GM10847 (cell line): ENCODE results near the gene AP3S1.

Source experiments
- POLR2A ChIP-seq: IDR thresholded peaks from 2 replicates; pipeline ENCODE4 v1.6.1; 2011; ENCODE audit not compliant: insufficient read length; ENCODE audit errors: extremely low read depth

Gene AP3S1

DNA sequence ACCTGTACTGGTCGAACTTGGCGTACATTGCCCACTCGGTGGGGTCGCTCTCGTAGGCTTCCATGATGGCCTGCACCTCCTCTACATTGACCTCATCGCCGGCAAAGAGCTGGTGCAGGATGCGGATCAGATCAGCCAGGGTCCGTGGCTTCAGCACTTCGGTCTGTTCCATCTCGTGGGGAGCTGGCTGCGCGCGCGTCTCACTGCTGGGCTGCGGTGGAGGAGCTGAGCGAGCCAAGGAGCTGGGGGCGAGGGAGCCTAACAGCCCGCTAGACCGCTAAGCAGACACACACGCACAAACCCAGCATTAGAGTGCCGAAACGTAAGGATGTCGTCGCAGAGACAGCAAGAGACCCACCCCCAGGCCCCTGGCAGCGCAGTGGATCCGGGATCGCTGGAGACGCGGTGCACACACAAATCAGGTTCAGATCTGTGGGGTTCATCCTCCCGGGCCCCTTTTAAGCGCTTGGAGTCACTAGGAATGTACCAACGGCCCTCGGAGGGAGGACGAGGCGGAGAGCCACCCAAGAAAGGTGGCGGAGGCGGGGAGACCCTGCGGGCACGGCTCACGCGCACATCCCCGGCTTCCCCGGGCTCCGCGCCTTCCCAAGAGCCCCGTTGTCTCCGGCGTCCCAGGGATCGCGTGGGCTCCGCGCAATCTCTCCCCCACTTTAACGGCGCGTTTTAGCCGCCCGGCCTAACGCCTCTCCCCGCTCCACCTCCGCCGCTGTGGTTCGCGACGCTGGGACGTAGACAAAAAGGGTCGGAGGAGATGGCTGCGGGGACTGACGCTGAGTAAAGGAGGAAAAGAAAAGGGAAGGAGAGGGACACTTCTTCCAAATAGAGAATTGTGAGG lies 25.3 kb upstream of the AP3S1 start, which contains the start of gene CDO1:
TSS of gene CDO1 (minus strand) at position 434 of the 856 bp plus-strand sequence. CDS start at position 172, 262 bp downstream.
- TF ChIP-seq POLR2A, result no peak

- TF ChIP-seq POLR2A, result no peak
Observed at GRCh38 chr5:115817386-115817785, 24.3 kb upstream of the AP3S1 start.

- TF ChIP-seq POLR2A, result no peak
Observed at GRCh38 chr5:115818821-115819220, 22.9 kb upstream of the AP3S1 start.

DNA sequence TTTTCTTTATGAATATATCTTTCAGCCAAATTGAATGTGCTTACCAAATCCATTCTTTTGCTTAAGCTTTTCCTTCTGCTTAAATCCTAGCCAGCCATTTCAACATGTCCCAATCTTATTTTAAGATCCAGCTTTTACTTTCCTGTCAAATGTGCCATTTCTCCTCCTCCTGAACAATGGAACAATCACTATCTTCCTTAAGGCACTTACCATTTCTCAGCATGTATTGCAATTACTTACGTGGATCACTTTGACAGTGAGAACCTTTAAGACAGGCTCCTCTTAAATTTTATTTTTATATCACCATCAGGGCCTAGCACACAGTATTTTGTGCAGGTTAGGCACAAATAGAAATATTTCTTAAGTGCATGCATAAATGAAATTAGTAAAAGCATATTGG lies 20.9 kb upstream of the AP3S1 start:
- TF ChIP-seq POLR2A, result no peak

GRCh38 chr5:115825948-115826347 lies 15.8 kb upstream of the AP3S1 start:
- TF ChIP-seq POLR2A, result no peak

GRCh38 chr5:115829913-115830312 lies 11.8 kb upstream of the AP3S1 start:
- TF ChIP-seq POLR2A, result no peak

DNA sequence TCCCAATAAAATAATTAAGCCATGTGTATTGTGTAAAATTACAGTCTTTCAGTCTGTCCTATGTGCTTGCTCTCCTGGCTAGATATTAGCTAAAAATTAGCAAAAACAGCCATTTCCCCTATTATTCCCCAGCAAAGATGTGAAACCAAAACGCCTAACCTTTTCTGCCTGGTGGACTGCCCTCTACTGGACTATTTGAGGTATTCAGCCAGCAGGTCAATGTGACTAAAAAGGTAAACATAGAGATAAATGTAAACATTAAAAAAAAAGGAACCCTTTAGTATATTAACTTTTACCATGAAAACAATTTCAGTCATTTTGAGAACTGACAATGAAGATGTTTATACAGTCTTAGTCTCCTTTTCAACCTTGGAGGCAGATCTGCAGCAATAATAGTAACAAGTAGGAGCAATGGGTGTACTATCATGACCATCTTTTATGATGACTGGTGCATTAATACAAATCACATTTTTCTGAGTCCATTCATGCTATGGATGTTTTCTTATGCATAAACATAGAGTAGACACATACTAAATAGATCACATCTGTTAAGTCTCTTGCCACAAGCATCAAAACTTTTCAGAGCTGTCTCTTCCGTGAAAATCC lies 10.5 kb upstream of the AP3S1 start:
- TF ChIP-seq POLR2A, result no peak

DNA sequence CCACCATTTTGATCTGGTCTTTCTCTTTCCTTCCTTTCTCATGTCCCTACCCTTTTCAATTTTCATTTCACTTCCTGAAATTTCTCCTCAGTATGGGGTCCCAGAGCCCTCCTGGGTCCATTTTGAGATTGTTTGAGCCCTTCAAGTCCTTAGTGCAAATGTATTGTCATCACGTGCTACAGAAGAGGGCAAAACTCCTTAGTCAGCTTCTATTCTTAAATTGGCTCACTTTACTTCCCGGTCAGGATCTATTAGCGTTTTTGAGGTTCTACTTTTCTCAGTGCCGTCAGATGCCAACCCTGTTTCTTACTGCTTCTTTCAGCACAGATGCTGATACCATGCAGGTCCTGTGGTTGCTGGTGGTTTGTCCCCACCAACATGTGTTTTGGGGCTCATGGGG lies 6.3 kb upstream of the AP3S1 start:
- no peak for TF ChIP-seq POLR2A

DNA sequence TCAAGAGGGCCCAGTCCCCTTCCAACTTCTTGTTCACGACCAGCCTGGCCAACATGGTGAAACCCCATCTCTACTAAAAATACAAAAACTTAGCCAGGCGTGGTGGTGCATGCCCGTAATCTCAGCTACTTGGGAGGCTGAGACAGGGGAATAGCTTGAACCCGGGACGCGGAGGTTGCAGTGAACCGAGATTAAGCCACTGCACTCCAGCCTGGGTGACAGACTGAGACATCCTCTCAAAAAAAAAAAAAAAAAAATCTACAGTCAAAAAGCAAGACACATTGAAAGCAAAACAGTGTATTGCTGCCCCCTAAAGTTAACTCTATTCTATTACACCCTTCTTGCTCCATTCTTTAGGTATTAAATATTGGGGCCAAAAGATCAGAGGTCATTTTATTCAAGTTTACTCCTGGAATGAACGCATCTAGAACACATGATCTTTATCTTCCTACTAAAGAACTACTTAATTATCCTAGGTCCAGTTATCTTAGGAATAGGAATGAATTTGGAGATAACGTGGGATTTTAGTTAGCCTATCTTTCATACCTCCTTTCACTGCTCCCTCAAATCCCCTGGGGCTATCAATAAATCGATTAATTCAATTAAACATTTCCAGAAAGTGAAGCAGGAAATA lies 2.7 kb upstream of the AP3S1 start:
- no peak for TF ChIP-seq POLR2A

GRCh38 chr5:115840873-115841272 lies 862 bp upstream of the AP3S1 start:
- no peak for TF ChIP-seq POLR2A

GRCh38 chr5:115842089-115842935 lies 577 bp downstream of the AP3S1 start:
- no peak for TF ChIP-seq POLR2A

DNA sequence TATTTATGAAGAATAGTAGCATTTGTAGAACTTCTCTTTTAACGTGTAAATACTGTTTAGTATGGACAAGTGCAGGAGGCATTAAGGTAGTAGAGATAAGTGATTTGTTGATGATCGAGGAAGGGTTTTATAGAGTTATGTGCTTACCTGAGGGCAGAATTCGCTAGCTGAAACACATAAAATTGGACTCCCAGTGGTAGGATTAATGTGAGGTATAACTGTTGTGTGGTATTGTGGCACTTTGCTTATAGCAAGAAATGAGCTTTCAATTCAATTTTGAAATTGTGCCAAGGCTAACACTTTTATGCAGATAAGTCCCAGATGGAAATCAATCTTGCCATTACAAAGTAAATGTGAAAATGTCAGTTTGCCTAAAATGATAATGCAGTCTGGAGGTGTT lies 1.2 kb downstream of the AP3S1 start:
- no peak for TF ChIP-seq POLR2A

GRCh38 chr5:115843444-115844130 lies 1.9 kb downstream of the AP3S1 start:
- no peak for TF ChIP-seq POLR2A

GRCh38 chr5:115844321-115844817 lies 2.6 kb downstream of the AP3S1 start:
- TF ChIP-seq POLR2A, result no peak
